Activated T-cell treated with anti-CD3 and anti-CD28 coated beads, Interleukin-2, amount 50 U/mL, for 1 hour (primary cell): ENCODE results near the gene NAB2.

ENCODE experiments used
- DNase-seq: peaks from one replicate; pipeline ENCODE4 v3.0.0-alpha.2; 2020

The NAB2 gene

DNA sequence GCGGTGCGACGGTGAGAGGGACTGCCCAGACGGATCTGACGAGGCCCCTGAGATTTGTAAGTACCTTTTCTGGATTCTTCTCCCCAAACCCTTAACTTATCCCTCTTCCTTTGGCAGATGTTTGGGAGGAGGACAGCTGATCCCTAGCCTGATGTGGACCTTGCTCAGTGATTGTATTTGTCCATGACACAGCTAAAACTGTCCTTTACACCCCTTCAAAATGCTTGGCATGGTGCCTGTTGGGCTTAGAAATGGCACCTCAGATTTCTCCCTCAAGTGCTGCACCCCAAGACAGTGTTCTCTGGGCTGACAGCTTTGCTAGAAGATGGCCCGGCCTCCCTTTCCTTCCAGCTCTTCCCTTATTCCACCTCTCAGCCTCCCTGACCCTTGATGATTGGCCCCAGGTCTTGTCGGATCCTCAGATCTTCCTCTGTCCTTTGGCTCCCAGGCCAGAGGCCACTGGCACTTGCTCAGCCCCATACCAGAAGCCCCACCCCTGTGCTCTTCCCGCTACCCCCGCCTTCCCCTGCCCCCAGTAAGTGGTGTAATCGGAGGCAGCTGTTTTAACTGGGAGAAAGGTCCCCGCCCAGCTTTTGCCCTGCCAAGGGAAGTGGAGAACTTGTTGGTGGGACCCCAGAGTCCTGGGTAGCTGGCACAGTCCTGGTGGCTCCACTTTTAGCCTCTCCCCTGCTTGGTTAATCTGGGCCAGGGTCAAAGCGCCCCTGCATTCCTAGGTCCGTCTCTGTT, 49.8 kb downstream of the NAB2 start:
- no peak for DNase-seq

DNA sequence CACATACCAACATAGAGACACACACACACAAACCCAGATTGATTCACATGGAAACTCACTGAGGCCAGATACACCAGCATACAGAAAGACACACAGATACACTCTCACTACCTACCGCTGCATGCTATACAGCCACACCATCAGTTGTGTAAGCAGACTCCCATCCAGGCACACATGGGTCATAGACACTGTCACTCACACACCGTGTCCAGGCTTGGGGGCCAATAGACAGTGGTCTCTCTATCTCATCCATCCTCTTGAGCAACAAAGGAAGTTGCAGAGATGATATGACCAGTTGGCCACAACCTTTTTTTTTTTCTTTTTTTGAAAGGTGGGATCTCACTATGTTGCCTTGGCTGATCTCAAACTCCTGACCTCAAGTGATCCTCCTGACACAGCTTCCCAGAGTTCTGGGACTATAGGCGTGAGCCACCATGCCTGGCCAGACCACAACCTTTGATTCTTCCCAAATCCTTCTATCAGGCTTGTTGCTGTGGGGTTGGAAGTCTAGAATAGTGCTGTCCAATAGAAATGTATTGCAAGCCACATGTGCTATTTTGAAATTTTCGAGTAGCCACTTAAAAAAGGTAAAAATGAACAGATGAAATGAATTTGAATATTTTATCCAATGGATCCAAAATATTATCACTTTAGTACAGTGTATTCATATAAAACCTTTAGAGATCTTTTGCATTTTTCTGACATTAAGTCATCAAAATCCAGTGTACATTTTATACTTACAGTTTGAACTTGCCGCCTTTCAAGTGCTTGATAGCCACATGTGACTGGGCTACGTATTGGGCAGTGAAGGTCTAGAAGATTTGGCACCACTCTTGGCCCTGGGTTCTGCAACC, 51.1 kb downstream of the NAB2 start:
- DNase-seq, result no peak

DNA sequence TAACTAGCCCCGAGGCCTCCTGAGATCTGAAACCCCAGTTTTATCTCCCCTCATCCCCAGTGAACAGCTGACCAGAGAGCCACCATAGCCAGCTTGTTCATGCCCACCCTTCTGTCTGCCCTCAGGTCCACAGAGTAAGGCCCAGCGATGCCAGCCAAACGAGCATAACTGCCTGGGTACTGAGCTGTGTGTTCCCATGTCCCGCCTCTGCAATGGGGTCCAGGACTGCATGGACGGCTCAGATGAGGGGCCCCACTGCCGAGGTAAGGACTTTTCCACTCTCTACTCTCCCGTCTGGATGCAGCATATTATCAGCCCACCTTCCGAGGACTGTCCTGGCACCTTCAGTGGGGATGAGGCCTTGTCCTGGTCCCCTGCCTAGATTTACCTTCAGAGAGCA, 52.3 kb downstream of the NAB2 start:
- DNase-seq, result no peak

DNA sequence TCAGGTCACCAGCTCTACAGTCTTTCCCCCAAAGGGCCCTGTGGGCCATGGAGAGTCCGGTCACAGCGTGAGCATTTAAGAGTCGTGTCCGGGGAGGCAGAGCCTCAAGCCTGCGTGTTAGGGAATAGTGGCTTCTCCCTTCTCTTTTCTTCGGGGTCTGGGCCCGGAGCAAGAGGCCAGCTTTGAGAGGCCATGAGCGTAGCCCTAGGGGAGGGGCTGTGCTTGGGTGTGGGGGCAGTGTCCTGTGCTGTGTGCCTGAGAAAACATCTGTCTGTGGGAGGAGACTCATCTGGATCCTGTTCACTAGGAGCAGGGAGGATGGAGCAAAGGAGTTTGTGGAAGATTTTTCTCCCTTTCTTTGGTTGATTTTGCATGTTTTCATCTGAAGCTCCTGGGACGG, 53.2 kb downstream of the NAB2 start:
- no peak for DNase-seq

DNA sequence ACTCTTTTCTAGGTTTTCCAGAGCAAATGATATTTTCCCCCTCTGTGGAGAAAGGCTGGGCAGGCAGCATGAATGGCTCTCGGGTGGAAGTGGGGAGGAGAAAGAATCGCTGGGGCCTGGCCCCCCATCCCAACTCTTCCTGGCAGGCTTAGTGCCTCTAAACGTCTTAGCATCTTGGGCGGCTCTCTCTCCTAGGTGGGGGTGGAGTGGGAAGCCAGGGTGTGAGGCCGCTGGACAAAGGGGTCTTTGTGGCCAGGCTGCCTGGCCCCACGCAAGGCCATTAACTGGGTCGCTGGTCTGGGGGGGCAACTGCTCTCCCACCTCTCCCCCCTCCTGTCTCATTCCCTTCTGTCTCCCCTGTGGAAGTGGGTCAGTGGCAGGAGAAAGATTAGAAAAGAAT, 53.8 kb downstream of the NAB2 start:
- DNase-seq, result no peak

DNA sequence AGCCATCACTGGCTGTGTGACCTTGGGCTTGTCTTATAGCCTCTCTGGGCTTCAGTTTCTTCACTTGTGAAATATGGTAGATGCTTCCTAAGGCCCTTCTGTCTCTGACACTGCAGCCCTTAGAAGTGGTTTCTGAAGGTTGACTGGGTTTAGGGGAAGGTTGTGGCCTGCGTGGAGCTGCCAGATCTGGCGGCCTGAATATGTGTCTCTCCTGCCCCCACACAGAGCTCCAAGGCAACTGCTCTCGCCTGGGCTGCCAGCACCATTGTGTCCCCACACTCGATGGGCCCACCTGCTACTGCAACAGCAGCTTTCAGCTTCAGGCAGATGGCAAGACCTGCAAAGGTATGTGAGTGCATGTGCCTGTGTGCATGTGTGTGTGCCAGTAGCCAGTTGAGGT, 54.5 kb downstream of the NAB2 start:
- DNase-seq, result no peak
